ENCODE results near the gene SH3D19.

Gene SH3D19

DNA sequence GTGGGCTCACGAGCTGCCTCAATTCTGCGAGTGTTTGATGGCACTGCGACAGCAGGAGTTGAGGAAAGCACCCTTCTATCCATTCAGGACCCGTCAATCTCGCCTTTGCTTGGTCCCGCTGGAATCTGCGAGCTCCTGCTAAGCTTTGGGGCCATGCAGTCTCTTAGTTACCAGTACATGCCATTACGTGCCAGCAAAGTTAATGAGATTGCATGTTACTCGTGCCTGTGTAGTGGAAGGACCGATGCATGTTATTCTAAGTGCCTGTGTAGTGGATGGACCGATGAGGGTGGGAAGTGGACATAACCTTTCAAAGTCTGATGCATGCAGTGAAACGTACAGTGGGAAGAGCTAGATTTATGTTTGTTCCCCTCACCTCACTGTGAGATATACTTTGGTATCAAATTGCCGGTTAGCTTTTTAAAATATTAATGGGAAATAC is 225.4 kb downstream of the SH3D19 start:
- TF ChIP-seq, protein P1, sequence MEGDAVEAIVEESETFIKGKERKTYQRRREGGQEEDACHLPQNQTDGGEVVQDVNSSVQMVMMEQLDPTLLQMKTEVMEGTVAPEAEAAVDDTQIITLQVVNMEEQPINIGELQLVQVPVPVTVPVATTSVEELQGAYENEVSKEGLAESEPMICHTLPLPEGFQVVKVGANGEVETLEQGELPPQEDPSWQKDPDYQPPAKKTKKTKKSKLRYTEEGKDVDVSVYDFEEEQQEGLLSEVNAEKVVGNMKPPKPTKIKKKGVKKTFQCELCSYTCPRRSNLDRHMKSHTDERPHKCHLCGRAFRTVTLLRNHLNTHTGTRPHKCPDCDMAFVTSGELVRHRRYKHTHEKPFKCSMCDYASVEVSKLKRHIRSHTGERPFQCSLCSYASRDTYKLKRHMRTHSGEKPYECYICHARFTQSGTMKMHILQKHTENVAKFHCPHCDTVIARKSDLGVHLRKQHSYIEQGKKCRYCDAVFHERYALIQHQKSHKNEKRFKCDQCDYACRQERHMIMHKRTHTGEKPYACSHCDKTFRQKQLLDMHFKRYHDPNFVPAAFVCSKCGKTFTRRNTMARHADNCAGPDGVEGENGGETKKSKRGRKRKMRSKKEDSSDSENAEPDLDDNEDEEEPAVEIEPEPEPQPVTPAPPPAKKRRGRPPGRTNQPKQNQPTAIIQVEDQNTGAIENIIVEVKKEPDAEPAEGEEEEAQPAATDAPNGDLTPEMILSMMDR (IDR thresholded peaks at IDR 0.05; ENCODE audit: insufficient read depth, missing control alignments): no peak
- FAIRE-seq (no peak), DNase-seq (ENCODE audit: insufficient read length, low spot score) (no peak)

DNA sequence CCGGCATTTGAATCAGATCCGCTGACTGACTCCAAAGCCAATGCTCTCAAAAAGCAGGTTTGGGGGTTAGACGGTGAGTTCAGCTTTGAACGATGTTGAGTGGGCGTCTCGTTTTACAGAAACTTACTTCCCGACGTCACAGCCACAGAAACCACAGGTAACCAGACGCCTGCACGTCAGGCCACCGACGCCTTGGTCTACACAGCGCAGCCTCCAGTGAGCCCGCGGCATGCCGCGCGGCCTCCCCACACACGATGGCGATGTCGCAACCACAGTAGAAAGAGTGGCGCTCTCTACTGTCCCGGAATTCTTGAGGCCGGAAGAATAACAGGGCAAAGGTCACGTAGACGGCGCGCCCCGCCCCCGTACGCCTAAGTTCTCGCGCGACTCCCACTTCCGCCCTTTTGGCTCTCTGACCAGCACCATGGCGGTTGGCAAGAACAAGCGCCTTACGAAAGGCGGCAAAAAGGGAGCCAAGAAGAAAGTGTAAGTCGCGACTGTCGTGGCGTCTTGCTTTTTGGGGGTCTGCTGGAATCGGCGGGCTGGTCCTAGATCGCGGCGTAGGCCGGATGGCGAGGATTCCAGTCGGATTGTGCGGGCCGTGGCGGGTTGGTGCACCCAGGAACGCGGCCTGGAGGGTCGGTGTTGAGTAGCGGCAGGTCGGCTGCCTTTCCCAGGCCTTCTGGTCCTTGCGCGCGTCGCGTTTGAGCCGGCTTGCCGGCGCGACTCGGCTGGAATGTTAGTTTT is 226.0 kb downstream of the SH3D19 start, which contains the start of gene RPS3A:
Gene RPS3A, plus strand, starts transcription at position 400 of the 747 bp plus-strand sequence. Its CDS starts 25 bp downstream, at position 425.
- DNase-seq (ENCODE audit: insufficient read length, low spot score) (peak; percentile 58), FAIRE-seq (no peak)
- TF ChIP-seq, protein P1 (IDR thresholded peaks at IDR 0.05; ENCODE audit: insufficient read depth, missing control alignments): peak; percentile 89

GRCh38 chr4:151098979-151099228 is 226.5 kb downstream of the SH3D19 start:
- no peak for FAIRE-seq
- no peak for DNase-seq (ENCODE audit: insufficient read length, low spot score)
- TF ChIP-seq, protein P1 (IDR thresholded peaks at IDR 0.05; ENCODE audit: insufficient read depth, missing control alignments): no peak

DNA sequence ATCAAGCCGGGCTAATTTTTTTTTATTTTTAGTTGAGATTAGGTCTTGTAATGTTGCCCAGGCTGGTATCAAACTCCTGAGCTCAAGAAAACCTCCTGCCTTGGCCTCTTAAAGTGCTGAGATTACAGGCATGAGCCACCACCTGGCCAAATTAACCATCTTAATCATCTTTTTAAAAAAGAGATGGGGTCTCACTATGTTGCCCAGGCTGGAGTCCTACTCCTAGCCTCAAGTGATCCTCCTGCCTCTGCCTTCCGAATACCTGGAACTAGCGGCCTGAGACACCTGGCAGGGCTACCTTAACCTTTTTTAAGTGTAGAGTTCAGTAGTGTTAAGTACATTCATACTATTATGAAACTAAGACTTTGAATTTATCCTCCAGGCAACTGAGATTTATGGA is 227.6 kb downstream of the SH3D19 start:
- TF ChIP-seq, protein P1 (IDR thresholded peaks at IDR 0.05; ENCODE audit: insufficient read depth, missing control alignments): no peak
- FAIRE-seq: no peak
- DNase-seq (ENCODE audit: insufficient read length, low spot score): no peak

- DNase-seq (ENCODE audit: insufficient read length, low spot score) (no peak), FAIRE-seq (no peak)
- TF ChIP-seq, protein P1 (IDR thresholded peaks at IDR 0.05; ENCODE audit: insufficient read depth, missing control alignments): no peak
Observed at GRCh38 chr4:151095142-151095541, 230.3 kb downstream of the SH3D19 start.

DNA sequence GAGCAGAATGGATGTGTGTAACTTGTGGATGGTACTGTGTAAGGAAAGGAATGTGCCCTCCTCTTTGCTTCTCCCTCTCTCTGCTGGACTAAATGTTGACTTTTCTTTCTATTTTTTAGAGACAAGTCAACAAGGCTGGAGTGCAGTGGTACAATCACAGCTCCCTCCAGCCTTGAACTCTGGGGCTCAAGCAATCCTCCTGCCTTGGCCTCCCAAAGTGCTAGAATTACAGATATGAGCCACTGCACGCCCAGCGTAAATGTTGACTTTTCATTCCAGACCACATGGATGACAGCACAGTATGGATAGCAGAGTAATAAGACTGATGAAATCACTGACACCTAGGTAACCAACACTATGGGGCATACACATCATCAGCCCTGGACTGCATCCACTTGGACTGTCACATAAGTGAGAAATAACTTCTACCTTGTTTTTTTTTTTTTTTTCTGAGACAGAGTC is 231.1 kb downstream of the SH3D19 start:
- FAIRE-seq (no peak), DNase-seq (ENCODE audit: insufficient read length, low spot score) (no peak)
- TF ChIP-seq, protein P1 (IDR thresholded peaks at IDR 0.05; ENCODE audit: insufficient read depth, missing control alignments): no peak

DNA sequence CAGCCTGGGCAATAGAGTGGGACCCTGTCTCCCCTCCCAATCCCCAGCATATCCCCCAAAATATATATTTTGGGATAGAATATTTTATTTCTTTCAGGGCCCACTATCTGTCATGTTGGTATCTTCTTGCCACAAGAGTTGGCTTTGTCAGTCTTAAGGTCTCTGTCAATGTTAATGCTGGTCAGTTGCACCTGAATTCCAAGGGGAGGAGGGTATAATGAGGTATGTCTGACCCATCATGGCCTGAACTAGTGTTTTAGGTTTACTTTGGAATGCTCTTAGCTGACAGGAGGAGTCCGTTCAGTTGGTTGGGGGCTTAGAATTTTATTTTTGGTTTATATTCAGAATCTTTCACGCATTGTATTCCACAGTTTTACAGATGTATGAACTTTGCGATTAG is 232.2 kb downstream of the SH3D19 start:
- TF ChIP-seq, protein P1 (IDR thresholded peaks at IDR 0.05; ENCODE audit: insufficient read depth, missing control alignments): no peak
- FAIRE-seq: no peak
- DNase-seq (ENCODE audit: insufficient read length, low spot score): no peak

Data from D721Med (cell line).